GM21515 (cell line): ENCODE results near the gene SLC39A10.
A peak's percentile ranks its signal among the peaks of the same experiment; 100 is the strongest.
"Not testable (repeated sequence)": the region's sequence is repeated elsewhere in the genome, so short reads cannot be mapped to it uniquely, and the experiment has no call there.

Experiments used
- ATAC-seq: cut with Tn5 transposase; IDR thresholded peaks from one replicate; pipeline ENCODE4 v1.9.1; 2021; ENCODE audit not compliant: unreplicated experiment

The SLC39A10 gene

GRCh38 chr2:195672674-195673073, 15.6 kb downstream of the SLC39A10 start:
- ATAC-seq: no peak

- ATAC-seq: no peak
Observed at GRCh38 chr2:195674491-195675221, 17.6 kb downstream of the SLC39A10 start.

GRCh38 chr2:195675783-195676427, 18.9 kb downstream of the SLC39A10 start:
- ATAC-seq: no peak

- ATAC-seq: no peak
Observed at GRCh38 chr2:195677290-195677689, 20.3 kb downstream of the SLC39A10 start.

- ATAC-seq: no peak
Observed at GRCh38 chr2:195677884-195678283, 20.9 kb downstream of the SLC39A10 start.

- ATAC-seq: no peak
Observed at GRCh38 chr2:195682077-195682476, 25.1 kb downstream of the SLC39A10 start.

- ATAC-seq: no peak
Observed at GRCh38 chr2:195683174-195683573, 26.1 kb downstream of the SLC39A10 start.

GRCh38 chr2:195686564-195686963, 29.5 kb downstream of the SLC39A10 start:
- ATAC-seq: no peak

GRCh38 chr2:195687320-195688086, 30.5 kb downstream of the SLC39A10 start:
- ATAC-seq: no peak

- ATAC-seq: not testable (repeated sequence)
Observed at GRCh38 chr2:195692531-195692930, 35.5 kb downstream of the SLC39A10 start.

- ATAC-seq: no peak
Observed at GRCh38 chr2:195694553-195694952, 37.5 kb downstream of the SLC39A10 start.

- ATAC-seq: no peak
Observed at GRCh38 chr2:195695002-195695631, 38.1 kb downstream of the SLC39A10 start.

GRCh38 chr2:195696012-195696411, 39.0 kb downstream of the SLC39A10 start:
- ATAC-seq: peak; percentile 60

GRCh38 chr2:195697681-195698220, 40.7 kb downstream of the SLC39A10 start:
- ATAC-seq: no peak

- ATAC-seq: no peak
Observed at GRCh38 chr2:195700480-195700879, 43.5 kb downstream of the SLC39A10 start.

- ATAC-seq: no peak
Observed at GRCh38 chr2:195706161-195706900, 49.3 kb downstream of the SLC39A10 start.

GRCh38 chr2:195709901-195710806, 53.1 kb downstream of the SLC39A10 start:
- no peak for ATAC-seq

GRCh38 chr2:195711478-195711877, 54.5 kb downstream of the SLC39A10 start:
- ATAC-seq: peak; percentile 50

- ATAC-seq: no peak
Observed at GRCh38 chr2:195716466-195716865, 59.4 kb downstream of the SLC39A10 start.
